Activated CD4-positive, alpha-beta T cell treated with anti-CD3 and anti-CD28 coated beads for 36 hours (primary cell): ENCODE data around the gene PDGFRB. TPM values are rescaled to one million over a fixed set of nuclear protein-coding genes. Genes with fewer than 3 reads are reported as not detected.

Experiments used
- ATAC-seq: fragments of 200-7000 bp; cut with Tn5 transposase; one replicate; pipeline ENCODE4 v1.10.0; 2021; ENCODE audit warnings: mild to moderate bottlenecking, moderate library complexity
- CTCF ChIA-PET: fragments of 350-600 bp; sonication (Branson Sonifier 250); formaldehyde crosslinking; loops from one replicate; lab custom pipeline; 2021; ENCODE audit warnings: antibody characterized with exemption; lab: Charles Lee
- POLR2A ChIA-PET: fragments of 350-600 bp; sonication (Branson Sonifier 250); formaldehyde crosslinking; loops from one replicate; lab custom pipeline; 2021; ENCODE audit warnings: antibody characterized with exemption, inconsistent platforms; lab: Charles Lee
- DNase-seq: peaks from one replicate; pipeline ENCODE4 v3.0.0-alpha.2; 2020
- H3K27ac Mint-ChIP-seq: one replicate; pipeline ENCODE4 v1.8.0; 2021; ENCODE audit warnings: mixed read lengths
- H3K27me3 Mint-ChIP-seq: one replicate; pipeline ENCODE4 v1.8.0; 2021; ENCODE audit warnings: mixed read lengths
- H3K36me3 Mint-ChIP-seq: one replicate; pipeline ENCODE4 v1.8.0; 2021; ENCODE audit warnings: low read depth, mixed read lengths
- H3K4me1 Mint-ChIP-seq: one replicate; pipeline ENCODE4 v1.8.0; 2021; ENCODE audit warnings: mixed read lengths
- H3K4me3 Mint-ChIP-seq: one replicate; pipeline ENCODE4 v1.8.0; 2021; ENCODE audit warnings: mild to moderate bottlenecking, moderate library complexity, mixed read lengths
- H3K9me3 Mint-ChIP-seq: one replicate; pipeline ENCODE4 v1.8.0; 2021; ENCODE audit warnings: low read depth, mixed read lengths
- intact Hi-C, 2 experiments: fragments of 100-400 bp; cut with DNase I in 1 of 2; cut with micrococcal nuclease in 1 of 2; formaldehyde crosslinking; loops; one replicate each; pipeline versions ENCODE4 v1.14.2 to v1.15.1; 2022 to 2024; cut with DNase I, micrococcal nuclease
- total RNA-seq, 2 experiments: library from RNA; stranded (reverse); gene quantifications; one replicate each; pipeline ENCODE4 v1.2.3, GENCODE V29; 2021

The PDGFRB gene
- not detected for total RNA-seq

GRCh38 chr5:150155258-150156026, at the start of gene PDGFRB:
Gene PDGFRB, minus strand, starts transcription at chr5:150155845. Its CDS starts 18,798 bp downstream, at chr5:150137047.
- DNase-seq = peak; percentile 31
- peak within 1 kb of the TSS; percentile 56 for H3K4me3 Mint-ChIP-seq
- no peaks in the 10 kb centered on the region for H3K36me3 Mint-ChIP-seq
- H3K27me3 Mint-ChIP-seq = peaks cover 19% of the 10 kb centered on the region
- ChIA-PET CTCF (no interaction called here), POLR2A (no interaction called here)
- no peaks in the 10 kb centered on the region for H3K9me3 Mint-ChIP-seq
- intact Hi-C loops = no loop called here
- peak; percentile 59 for ATAC-seq
- H3K27ac Mint-ChIP-seq = no peak within 1 kb of the TSS
- peaks cover 5% of the 10 kb centered on the region for H3K4me1 Mint-ChIP-seq

GRCh38 chr5:150204590-150204960, 48.9 kb upstream of the PDGFRB start:
- ATAC-seq = no peak
- ChIA-PET POLR2A (no interaction called here), CTCF (no interaction called here)
- no peaks in the 10 kb centered on the region for H3K9me3 Mint-ChIP-seq
- intact Hi-C loops = no loop called here
- no peak for DNase-seq
- no peak overlapping the region for H3K27ac Mint-ChIP-seq
- H3K36me3 Mint-ChIP-seq = no peaks in the 10 kb centered on the region
- H3K4me1 Mint-ChIP-seq = peaks cover 8% of the 10 kb centered on the region
- no peak overlapping the region for H3K4me3 Mint-ChIP-seq
- H3K27me3 Mint-ChIP-seq = peaks cover 10% of the 10 kb centered on the region

- H3K27ac Mint-ChIP-seq = no peak overlapping the region
- H3K9me3 Mint-ChIP-seq = no peaks in the 10 kb centered on the region
- ChIA-PET POLR2A (no interaction called here), CTCF (no interaction called here)
- ATAC-seq = no peak
- H3K4me3 Mint-ChIP-seq = no peak overlapping the region
- H3K4me1 Mint-ChIP-seq = peaks cover 5% of the 10 kb centered on the region
- DNase-seq = no peak
- H3K27me3 Mint-ChIP-seq = peaks cover 11% of the 10 kb centered on the region
- intact Hi-C loops = no loop called here
- no peaks in the 10 kb centered on the region for H3K36me3 Mint-ChIP-seq
These were observed 48.4 kb upstream of the PDGFRB start for GRCh38 chr5:150203832-150204589.

- Mint-ChIP-seq H3K36me3 (no peaks in the 10 kb centered on the region), H3K9me3 (no peaks in the 10 kb centered on the region), H3K4me3 (no peak overlapping the region), H3K4me1 (no peaks in the 10 kb centered on the region), H3K27ac (no peak overlapping the region), H3K27me3 (peaks cover 5% of the 10 kb centered on the region)
- ChIA-PET CTCF (interaction anchor here (1.4 kb wide), 1 partner anchor 128 kb away, joined by 5 read pairs; no protein-coding TSS in a partner anchor), POLR2A (no interaction called here)
- intact Hi-C loops = no loop called here
- ATAC-seq (no peak), DNase-seq (no peak)
These were observed 46.9 kb upstream of the PDGFRB start for GRCh38 chr5:150202501-150202900.

- POLR2A ChIA-PET = no interaction called here
- DNase-seq (no peak), ATAC-seq (no peak)
- H3K4me1 Mint-ChIP-seq = no peaks in the 10 kb centered on the region
- no peak overlapping the region for H3K27ac Mint-ChIP-seq
- CTCF ChIA-PET = interaction anchor here (0.6 kb wide), 3 partner anchors 85 to 158 kb away, joined by 3 read pairs; no protein-coding TSS in a partner anchor
- no peaks in the 10 kb centered on the region for H3K9me3 Mint-ChIP-seq
- peaks cover 4% of the 10 kb centered on the region for H3K27me3 Mint-ChIP-seq
- intact Hi-C loops = no loop called here
- no peak overlapping the region for H3K4me3 Mint-ChIP-seq
- H3K36me3 Mint-ChIP-seq = no peaks in the 10 kb centered on the region
These were observed 41.8 kb upstream of the PDGFRB start for GRCh38 chr5:150197476-150197875.

GRCh38 chr5:150196986-150197385, 41.3 kb upstream of the PDGFRB start:
- no peaks in the 10 kb centered on the region for H3K36me3 Mint-ChIP-seq
- DNase-seq (no peak), ATAC-seq (no peak)
- POLR2A ChIA-PET = no interaction called here
- H3K9me3 Mint-ChIP-seq = no peaks in the 10 kb centered on the region
- CTCF ChIA-PET = interaction anchor here (0.6 kb wide), 4 partner anchors 86 to 304 kb away, joined by 3 read pairs; no protein-coding TSS in a partner anchor
- H3K27me3 Mint-ChIP-seq = peaks cover 6% of the 10 kb centered on the region
- H3K27ac Mint-ChIP-seq = no peak overlapping the region
- no peak overlapping the region for H3K4me3 Mint-ChIP-seq
- intact Hi-C loops = no loop called here
- H3K4me1 Mint-ChIP-seq = no peaks in the 10 kb centered on the region

- H3K9me3 Mint-ChIP-seq = no peaks in the 10 kb centered on the region
- ChIA-PET POLR2A (no interaction called here), CTCF (interaction anchor here (0.6 kb wide), 2 partner anchors 157 to 304 kb away, joined by 3 read pairs; no protein-coding TSS in a partner anchor)
- H3K4me1 Mint-ChIP-seq = no peaks in the 10 kb centered on the region
- H3K36me3 Mint-ChIP-seq = no peaks in the 10 kb centered on the region
- DNase-seq = no peak
- no peak overlapping the region for H3K4me3 Mint-ChIP-seq
- H3K27me3 Mint-ChIP-seq = peaks cover 9% of the 10 kb centered on the region
- no peak for ATAC-seq
- intact Hi-C loops = no loop called here
- H3K27ac Mint-ChIP-seq = no peak overlapping the region
These were observed 40.9 kb upstream of the PDGFRB start for GRCh38 chr5:150196514-150196913.

GRCh38 chr5:150195736-150196485, 40.3 kb upstream of the PDGFRB start:
- Mint-ChIP-seq H3K27ac (no peak overlapping the region), H3K9me3 (no peaks in the 10 kb centered on the region), H3K27me3 (peaks cover 9% of the 10 kb centered on the region), H3K4me3 (no peak overlapping the region), H3K4me1 (no peaks in the 10 kb centered on the region), H3K36me3 (no peaks in the 10 kb centered on the region)
- intact Hi-C loops = no loop called here
- no peak for ATAC-seq
- POLR2A ChIA-PET = no interaction called here
- CTCF ChIA-PET = no interaction called here
- DNase-seq = no peak

- no peaks in the 10 kb centered on the region for H3K4me1 Mint-ChIP-seq
- H3K4me3 Mint-ChIP-seq = no peak overlapping the region
These were observed 36.8 kb upstream of the PDGFRB start for GRCh38 chr5:150192462-150192861.

GRCh38 chr5:150190987-150191386, 35.3 kb upstream of the PDGFRB start:
- intact Hi-C loops = no loop called here
- peaks cover 22% of the 10 kb centered on the region for H3K27me3 Mint-ChIP-seq
- CTCF ChIA-PET = no interaction called here
- POLR2A ChIA-PET = no interaction called here
- no peak overlapping the region for H3K4me3 Mint-ChIP-seq
- DNase-seq (no peak), ATAC-seq (no peak)
- H3K9me3 Mint-ChIP-seq = no peaks in the 10 kb centered on the region
- no peaks in the 10 kb centered on the region for H3K4me1 Mint-ChIP-seq
- no peaks in the 10 kb centered on the region for H3K36me3 Mint-ChIP-seq
- H3K27ac Mint-ChIP-seq = no peak overlapping the region

More at GRCh38 chr5:150192462-150192861, 36.8 kb upstream of the PDGFRB start:
- intact Hi-C loops = no loop called here
- Mint-ChIP-seq H3K36me3 (no peaks in the 10 kb centered on the region), H3K9me3 (no peaks in the 10 kb centered on the region), H3K27me3 (peaks cover 16% of the 10 kb centered on the region), H3K27ac (no peak overlapping the region)
- ChIA-PET CTCF (interaction anchor here (0.6 to 1.1 kb wide), 3 partner anchors 24 to 720 kb away, joined by 3 to 4 read pairs (median 3); no protein-coding TSS in a partner anchor), POLR2A (no interaction called here)
- DNase-seq (no peak), ATAC-seq (no peak)

- no peak overlapping the region for H3K27ac Mint-ChIP-seq
- ChIA-PET CTCF (no interaction called here), POLR2A (no interaction called here)
- no peak overlapping the region for H3K4me3 Mint-ChIP-seq
- no peaks in the 10 kb centered on the region for H3K4me1 Mint-ChIP-seq
- H3K36me3 Mint-ChIP-seq = no peaks in the 10 kb centered on the region
- H3K9me3 Mint-ChIP-seq = no peaks in the 10 kb centered on the region
- ATAC-seq (no peak), DNase-seq (no peak)
- peaks cover 22% of the 10 kb centered on the region for H3K27me3 Mint-ChIP-seq
- intact Hi-C loops = no loop called here
These were observed 34.9 kb upstream of the PDGFRB start for GRCh38 chr5:150190503-150190979.
